Esophagus muscularis mucosa (tissue), 4 donors: ENCODE data around the gene TTC24. TPM values are rescaled to one million over a fixed set of nuclear protein-coding genes. Genes with fewer than 3 reads are reported as not detected.

Experiments
- DNase-seq: peaks from one replicate; pipeline ENCODE4 v3.0.0-alpha.2; 2017; ENCODE audit errors: extremely low spot score
- H3K27ac ChIP-seq, 4 donors: fragments of 200-600 bp; sonication (generic); replicated peaks in 1 of 4; 1 replicate in 3 of 4; 2 replicates in 1 of 4; pipeline ENCODE4 v1.5.1; 2016 to 2019; ENCODE audit warnings: mild to moderate bottlenecking in 1 of 4
- H3K27me3 ChIP-seq, 4 donors: fragments of 200-600 bp; sonication (generic); one replicate each; pipeline versions ENCODE4 v1.5.1 to v1.6.0; 2016 to 2019
- H3K36me3 ChIP-seq, 4 donors: fragments of 200-600 bp; sonication (generic); one replicate each; pipeline ENCODE4 v1.5.1; 2016 to 2019
- H3K4me1 ChIP-seq, 4 donors: fragments of 200-600 bp; sonication (generic); one replicate each; pipeline ENCODE4 v1.5.1; 2016 to 2019
- H3K4me3 ChIP-seq, 4 donors: fragments of 200-600 bp; sonication (generic); 1 replicate in 2 of 4; 2 replicates in 2 of 4; pipeline ENCODE4 v1.5.1; 2016 to 2019; ENCODE audit warnings: mild to moderate bottlenecking in 4 of 4, moderate library complexity in 1 of 4
- H3K9me3 ChIP-seq, 4 donors: fragments of 200-600 bp; sonication (generic); 1 replicate in 3 of 4; 2 replicates in 1 of 4; pipeline ENCODE4 v1.5.1; 2016 to 2019
- CTCF ChIP-seq, 3 experiments: fragments of 200-600 bp in 2 of 3; fragments of 450-650 bp in 1 of 3; sonication (generic) in 2 of 3; IDR thresholded peaks; one replicate each; pipeline ENCODE4 v1.5.1; 2017 to 2019; ENCODE audit warnings: antibody characterized with exemption in 3 of 3, mild to moderate bottlenecking in 2 of 3, moderate library complexity in 1 of 3
- EP300 ChIP-seq: sonication (generic); formaldehyde crosslinking; IDR thresholded peaks from one replicate; pipeline ENCODE4 v1.6.1; 2017; ENCODE audit warnings: antibody characterized with exemption
- POLR2A ChIP-seq: fragments of 450-650 bp; IDR thresholded peaks from one replicate; pipeline ENCODE4 v1.6.1; 2017; ENCODE audit warnings: antibody characterized with exemption, moderate library complexity, mild to moderate bottlenecking, low read depth
- POLR2AphosphoS5 ChIP-seq, 2 donors: sonication (generic); formaldehyde crosslinking; IDR thresholded peaks; one replicate each; pipeline ENCODE4 v1.6.1; 2017; ENCODE audit warnings: antibody characterized with exemption in 2 of 2
- WGBS: methylation state at CpG from one replicate; pipeline ENCODE4 v1.1.5; 2018; 5-methylcytosine and 5-hydroxymethylcytosine counted together
- intact Hi-C: fragments of 100-400 bp; cut with DNase I; formaldehyde crosslinking; loops from one replicate; pipeline ENCODE4 v1.15.1; 2023
- total RNA-seq, 4 donors: library from RNA; depleted of rRNA; stranded (reverse); fragments of >200 nt; gene quantifications; one replicate each; pipeline versions ENCODE4 v1.1.0 to v1.2.1, GENCODE V29; 2016

Gene TTC24
- total RNA-seq, 4 donors from 2014 or later, result not detected

GRCh38 chr1:156549390-156549789 is 30.1 kb upstream of the TTC24 start:
- no peaks in the 10 kb centered on the region for H3K36me3 ChIP-seq
- H3K9me3 ChIP-seq, result no peaks in the 10 kb centered on the region
- no peak overlapping the region for H3K4me3 ChIP-seq
- intact Hi-C loops, result no loop called here
- H3K27me3 ChIP-seq, result no peaks in the 10 kb centered on the region
- peaks cover 0 to 9% (median 4%) of the 10 kb centered on the region in 4 donors for H3K4me1 ChIP-seq
- DNase-seq, result no peak
- 81% methylated on average over 2 of the region's 2 CpGs for WGBS
- H3K27ac ChIP-seq, result no peak overlapping the region
- TF ChIP-seq EP300 (no peak), POLR2A (no peak), CTCF (IDR thresholded peaks at IDR 0.05) (no peak), POLR2AphosphoS5 (IDR thresholded peaks at IDR 0.05) (no peak)

GRCh38 chr1:156549831-156550230 is 29.7 kb upstream of the TTC24 start:
- 100% methylated on average over 1 of the region's 1 CpG for WGBS
- H3K27ac ChIP-seq, result no peak overlapping the region
- H3K27me3 ChIP-seq, result no peaks in the 10 kb centered on the region
- peaks cover 0 to 10% (median 4%) of the 10 kb centered on the region in 4 donors for H3K4me1 ChIP-seq
- DNase-seq, result no peak
- TF ChIP-seq POLR2A (no peak), CTCF (IDR thresholded peaks at IDR 0.05) (no peak), EP300 (no peak), POLR2AphosphoS5 (IDR thresholded peaks at IDR 0.05) (no peak)
- H3K36me3 ChIP-seq, result no peaks in the 10 kb centered on the region
- intact Hi-C loops, result no loop called here
- H3K9me3 ChIP-seq, result no peaks in the 10 kb centered on the region
- no peak overlapping the region for H3K4me3 ChIP-seq

GRCh38 chr1:156550346-156550745 is 29.2 kb upstream of the TTC24 start:
- Histone ChIP-seq H3K4me3 (no peak overlapping the region), H3K27me3 (no peaks in the 10 kb centered on the region), H3K9me3 (no peaks in the 10 kb centered on the region), H3K4me1 (peaks cover 0 to 10% (median 4%) of the 10 kb centered on the region in 4 donors), H3K36me3 (no peaks in the 10 kb centered on the region), H3K27ac (no peak overlapping the region)
- DNase-seq, result no peak
- WGBS, result 71% methylated on average over 4 of the region's 5 CpGs
- intact Hi-C loops, result no loop called here
- TF ChIP-seq CTCF (IDR thresholded peaks at IDR 0.05) (no peak), POLR2A (no peak), POLR2AphosphoS5 (IDR thresholded peaks at IDR 0.05) (no peak), EP300 (no peak)

GRCh38 chr1:156551066-156551643 is 28.4 kb upstream of the TTC24 start:
- Histone ChIP-seq H3K27ac (no peak overlapping the region), H3K9me3 (no peaks in the 10 kb centered on the region), H3K36me3 (no peaks in the 10 kb centered on the region), H3K4me1 (peaks cover 0 to 10% (median 4%) of the 10 kb centered on the region in 4 donors), H3K27me3 (no peaks in the 10 kb centered on the region), H3K4me3 (no peak overlapping the region)
- intact Hi-C loops, result no loop called here
- TF ChIP-seq POLR2A (no peak), EP300 (no peak), CTCF (IDR thresholded peaks at IDR 0.05) (no peak), POLR2AphosphoS5 (IDR thresholded peaks at IDR 0.05) (no peak)
- no peak for DNase-seq
- 91% methylated on average over 3 of the region's 3 CpGs for WGBS

GRCh38 chr1:156551869-156552268 is 27.7 kb upstream of the TTC24 start:
- no peaks in the 10 kb centered on the region for H3K9me3 ChIP-seq
- H3K4me1 ChIP-seq, result peaks cover 0 to 10% (median 4%) of the 10 kb centered on the region in 4 donors
- H3K27me3 ChIP-seq, result no peaks in the 10 kb centered on the region
- no peak for DNase-seq
- TF ChIP-seq EP300 (no peak), CTCF (IDR thresholded peaks at IDR 0.05) (no peak), POLR2A (no peak), POLR2AphosphoS5 (IDR thresholded peaks at IDR 0.05) (no peak)
- intact Hi-C loops, result no loop called here
- no peak overlapping the region for H3K4me3 ChIP-seq
- no peaks in the 10 kb centered on the region for H3K36me3 ChIP-seq
- H3K27ac ChIP-seq, result no peak overlapping the region
- WGBS, result 88% methylated on average over 6 of the region's 6 CpGs
